ENCODE results near the gene CIDEB.

GRCh38 chr14:24274101-24274543 is 33.7 kb downstream of the CIDEB start:
- TF ChIP-seq CTCF (IDR thresholded peaks at IDR 0.05) (no peak), POLR2A (IDR thresholded peaks at IDR 0.05) (no peak)

All from adrenal gland (tissue), 5 donors.